Esophagus muscularis mucosa (tissue), 4 donors: ENCODE data around the gene COG7.

Source experiments
- EP300 ChIP-seq: sonication (generic); formaldehyde crosslinking; IDR thresholded peaks from one replicate; pipeline ENCODE4 v1.6.1; 2017; ENCODE audit warnings: antibody characterized with exemption
- POLR2AphosphoS5 ChIP-seq, 2 donors: sonication (generic); formaldehyde crosslinking; IDR thresholded peaks; one replicate each; pipeline ENCODE4 v1.6.1; 2017; ENCODE audit warnings: antibody characterized with exemption in 2 of 2
- TF ChIP-seq, protein P1 (sequence below), 3 experiments: fragments of 200-600 bp in 2 of 3; fragments of 450-650 bp in 1 of 3; sonication (generic) in 2 of 3; IDR thresholded peaks; one replicate each; pipeline ENCODE4 v1.5.1; 2017 to 2019; ENCODE audit warnings: antibody characterized with exemption in 3 of 3, mild to moderate bottlenecking in 2 of 3, moderate library complexity in 1 of 3

DNA sequence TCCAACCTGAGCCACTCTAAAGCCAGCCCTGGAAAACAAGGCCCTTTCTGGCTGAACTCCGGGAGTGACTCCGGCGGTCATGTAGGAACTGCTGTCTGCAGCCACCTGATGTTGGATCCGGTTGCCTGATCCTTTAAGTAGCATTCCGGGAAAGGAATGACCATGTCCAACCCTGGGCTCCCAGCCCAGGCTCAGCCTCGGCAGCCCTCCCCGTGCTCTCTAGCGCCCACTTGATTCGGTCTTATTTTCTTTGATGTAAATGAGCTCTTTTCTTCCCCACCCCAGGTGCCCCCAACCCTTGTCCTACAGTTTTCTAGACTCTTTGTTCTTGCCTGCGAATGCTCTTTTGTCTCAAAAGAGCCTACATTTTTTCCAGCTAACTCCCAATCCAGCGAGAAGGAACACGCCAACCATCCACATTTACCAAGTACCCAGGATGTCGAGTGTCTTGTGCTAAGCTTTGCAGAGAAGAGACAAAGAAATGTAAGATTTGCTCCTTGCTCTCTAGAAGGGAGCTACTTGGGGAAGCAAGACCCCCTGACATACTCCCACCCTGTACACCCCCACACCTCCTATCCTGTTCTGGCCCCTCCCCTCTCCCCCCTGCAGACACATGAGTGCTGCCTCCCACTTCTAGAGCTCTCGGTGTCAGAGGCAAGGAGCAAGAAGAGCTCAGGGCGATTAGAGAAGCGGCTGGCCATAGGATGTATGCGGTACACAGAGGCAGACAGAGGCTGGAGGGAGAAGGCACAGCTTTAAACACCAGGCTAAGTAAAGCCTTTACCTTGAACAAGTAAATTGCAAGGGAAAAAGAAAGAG lies 53.8 kb downstream of the COG7 start:
- TF ChIP-seq, protein P1, sequence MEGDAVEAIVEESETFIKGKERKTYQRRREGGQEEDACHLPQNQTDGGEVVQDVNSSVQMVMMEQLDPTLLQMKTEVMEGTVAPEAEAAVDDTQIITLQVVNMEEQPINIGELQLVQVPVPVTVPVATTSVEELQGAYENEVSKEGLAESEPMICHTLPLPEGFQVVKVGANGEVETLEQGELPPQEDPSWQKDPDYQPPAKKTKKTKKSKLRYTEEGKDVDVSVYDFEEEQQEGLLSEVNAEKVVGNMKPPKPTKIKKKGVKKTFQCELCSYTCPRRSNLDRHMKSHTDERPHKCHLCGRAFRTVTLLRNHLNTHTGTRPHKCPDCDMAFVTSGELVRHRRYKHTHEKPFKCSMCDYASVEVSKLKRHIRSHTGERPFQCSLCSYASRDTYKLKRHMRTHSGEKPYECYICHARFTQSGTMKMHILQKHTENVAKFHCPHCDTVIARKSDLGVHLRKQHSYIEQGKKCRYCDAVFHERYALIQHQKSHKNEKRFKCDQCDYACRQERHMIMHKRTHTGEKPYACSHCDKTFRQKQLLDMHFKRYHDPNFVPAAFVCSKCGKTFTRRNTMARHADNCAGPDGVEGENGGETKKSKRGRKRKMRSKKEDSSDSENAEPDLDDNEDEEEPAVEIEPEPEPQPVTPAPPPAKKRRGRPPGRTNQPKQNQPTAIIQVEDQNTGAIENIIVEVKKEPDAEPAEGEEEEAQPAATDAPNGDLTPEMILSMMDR (IDR thresholded peaks at IDR 0.05) = peak in 1 of 3 experiments; percentile 5
- TF ChIP-seq POLR2AphosphoS5 (IDR thresholded peaks at IDR 0.05) (peak in 1 of 2 donors; percentile 66), EP300 (no peak)
